GM12878 (cell line): ENCODE results near the gene SORCS2. TPM values are rescaled to one million over a fixed set of nuclear protein-coding genes. Genes with fewer than 3 reads are reported as not detected.

ENCODE experiments used
- ATAC-seq: fragments of 200-7000 bp; cut with Tn5 transposase; 3 replicates; pipeline ENCODE4 v1.9.1; 2020; ENCODE audit warnings: mild to moderate bottlenecking, moderate library complexity
- BruUV-seq: library from RNA; stranded (reverse); fragments of 400-500 nt; replicated peaks from 2 replicates; lab custom pipeline; 2021; lab: Mats Ljungman, UMichigan
- CTCF ChIA-PET: fragments of 300-600 bp; sonication (Branson Sonifier 250); formaldehyde crosslinking; extraction: SDS; loops from one replicate; lab custom pipeline; 2021; ENCODE audit warnings: inconsistent platforms; lab: Yijun Ruan, JAX
- POLR2A ChIA-PET: fragments of 350-600 bp; formaldehyde crosslinking; extraction: SDS; loops from one replicate; lab custom pipeline; 2021; ENCODE audit warnings: inconsistent platforms; lab: Charles Lee
- RAD21 ChIA-PET: fragments of 300-600 bp; sonication (Branson Sonifier 250); formaldehyde crosslinking; loops from one replicate; lab custom pipeline; 2023; ENCODE audit warnings: antibody characterized with exemption; ENCODE audit not compliant: unreplicated experiment; lab: Charles Lee
- SMC1A ChIA-PET: fragments of 300-600 bp; sonication (Branson Sonifier 250); formaldehyde crosslinking; loops from one replicate; lab custom pipeline; 2023; ENCODE audit not compliant: unreplicated experiment, uncharacterized antibody; lab: Charles Lee
- DNase-seq: peaks from one replicate; pipeline ENCODE4 v3.0.0-alpha.2; 2011; ENCODE audit warnings: low read depth, low spot score
- FAIRE-seq: peaks from 3 replicates; lab custom pipeline; 2011; peaks lifted over from hg19 to GRCh38; lab: Jason Lieb, UNC
- H2AFZ ChIP-seq: 2 replicates; pipeline ENCODE4 v1.6.0; 2011; ENCODE audit warnings: low read depth, low read length, control low read depth; ENCODE audit not compliant: control insufficient read depth
- H3K27ac ChIP-seq: 2 replicates; pipeline ENCODE4 v1.5.1; 2011; ENCODE audit warnings: control low read depth; ENCODE audit not compliant: control insufficient read depth, insufficient read depth
- H3K27me3 ChIP-seq, 2 experiments: replicated peaks in 1 of 2; 2 replicates each; pipeline versions ENCODE4 v1.6.0 to v1.6.1; 2011; ENCODE audit warnings: low read length in 1 of 2; ENCODE audit not compliant: control insufficient read depth in 2 of 2, insufficient read depth in 2 of 2
- H3K36me3 ChIP-seq, 2 experiments: 2 replicates each; pipeline ENCODE4 v1.5.1; 2011; ENCODE audit warnings: low read length in 1 of 2; ENCODE audit not compliant: control insufficient read depth in 2 of 2, insufficient read depth in 2 of 2
- H3K4me1 ChIP-seq: 2 replicates; pipeline ENCODE4 v1.6.1; 2011; ENCODE audit warnings: mild to moderate bottlenecking, low read length, moderate library complexity, mixed read lengths; ENCODE audit not compliant: control insufficient read depth, insufficient read depth
- H3K4me2 ChIP-seq: 2 replicates; pipeline ENCODE4 v1.6.0; 2011; ENCODE audit warnings: control low read depth; ENCODE audit not compliant: control insufficient read depth, insufficient read depth
- H3K4me3 ChIP-seq: fragments of 200-600 bp; sonication (generic); 2 replicates; pipeline ENCODE4 v1.5.1; 2016
- H3K79me2 ChIP-seq: 2 replicates; pipeline ENCODE4 v1.6.0; 2011; ENCODE audit warnings: low read length; ENCODE audit not compliant: control insufficient read depth, insufficient read depth
- H3K9ac ChIP-seq: 2 replicates; pipeline ENCODE4 v1.8.0; 2011; ENCODE audit warnings: low read length, control low read depth, mixed read lengths; ENCODE audit not compliant: control insufficient read depth, insufficient read depth
- H3K9me3 ChIP-seq: replicated peaks from 3 replicates; pipeline ENCODE4 v1.5.1; 2011; ENCODE audit warnings: mild to moderate bottlenecking, low read length; ENCODE audit not compliant: control insufficient read depth, insufficient read depth
- H4K20me1 ChIP-seq: 2 replicates; pipeline ENCODE4 v1.6.0; 2011; ENCODE audit not compliant: control insufficient read depth, insufficient read depth
- E4F1 ChIP-seq: fragments of 450-650 bp; IDR thresholded peaks from 2 replicates; pipeline ENCODE4 v1.6.1; 2018; ENCODE audit warnings: borderline replicate concordance, mild to moderate bottlenecking; ENCODE audit not compliant: partially characterized antibody
- HDAC2 ChIP-seq: fragments of 200-600 bp; sonication (generic); IDR thresholded peaks from 2 replicates; pipeline ENCODE4 v1.6.1; 2017
- IRF5 ChIP-seq: fragments of 450-650 bp; IDR thresholded peaks from 2 replicates; pipeline ENCODE4 v1.6.1; 2017; ENCODE audit warnings: borderline replicate concordance
- NBN ChIP-seq: fragments of 450-650 bp; IDR thresholded peaks from 2 replicates; pipeline ENCODE4 v1.6.1; 2016
- NFIC ChIP-seq: IDR thresholded peaks from 2 replicates; pipeline ENCODE4 v1.6.1; 2012; ENCODE audit warnings: low read depth, mild to moderate bottlenecking, inconsistent platforms, low read length, moderate library complexity
- NR2C2 ChIP-seq: IDR thresholded peaks from 2 replicates; pipeline ENCODE4 v1.6.1; 2011; ENCODE audit warnings: borderline replicate concordance, low read depth; ENCODE audit not compliant: control insufficient read depth, insufficient read length
- PML ChIP-seq: IDR thresholded peaks from 2 replicates; pipeline ENCODE4 v1.6.1; 2012; ENCODE audit warnings: low read length, inconsistent platforms
- RB1 ChIP-seq: fragments of 450-650 bp; formaldehyde crosslinking; IDR thresholded peaks from 2 replicates; pipeline ENCODE4 v1.6.1; 2017; ENCODE audit warnings: mild to moderate bottlenecking, borderline replicate concordance
- RELA ChIP-seq: fragments of 450-650 bp; IDR thresholded peaks from 2 replicates; pipeline ENCODE4 v1.8.0; 2014; ENCODE audit warnings: borderline replicate concordance; ENCODE audit not compliant: partially characterized antibody
- RUNX3 ChIP-seq: IDR thresholded peaks from 2 replicates; pipeline ENCODE4 v1.6.1; 2012; ENCODE audit warnings: low read length, inconsistent platforms
- SIX5 ChIP-seq: IDR thresholded peaks from 2 replicates; pipeline ENCODE4 v1.6.1; 2011; ENCODE audit warnings: mild to moderate bottlenecking, low read depth, low read length, moderate library complexity; ENCODE audit not compliant: severe bottlenecking
- SPI1 ChIP-seq: IDR thresholded peaks from 2 replicates; pipeline ENCODE4 v1.6.1; 2011; ENCODE audit warnings: low read depth, mild to moderate bottlenecking, low read length, moderate library complexity, borderline replicate concordance; ENCODE audit not compliant: insufficient read depth
- TCF7 ChIP-seq: IDR thresholded peaks from 2 replicates; pipeline ENCODE4 v1.6.1; 2014; ENCODE audit warnings: antibody characterized with exemption, borderline replicate concordance
- ZBTB33 ChIP-seq: fragments of 450-650 bp; IDR thresholded peaks from 2 replicates; pipeline ENCODE4 v1.6.1; 2017; ENCODE audit warnings: mild to moderate bottlenecking
- WGBS: methylation state at CpG from one replicate; pipeline ENCODE4 v1.1.6; 2016; ENCODE audit warnings: low lambda C conversion rate; ENCODE audit not compliant: insufficient replicate concordance, insufficient coverage; ENCODE audit errors: missing lambda C conversion rate; 5-methylcytosine and 5-hydroxymethylcytosine counted together
- in situ Hi-C: fragments of 300-500 bp; cut with MboI; formaldehyde crosslinking; loops from 9 replicates; pipeline ENCODE4 v1.14.3; 2018; ENCODE audit warnings: mixed read lengths
- intact Hi-C: fragments of 100-400 bp; cut with micrococcal nuclease; formaldehyde crosslinking; loops from one replicate; pipeline ENCODE4 v1.14.2; 2022; ENCODE audit not compliant: unreplicated experiment
- polyA plus RNA-seq, 11 experiments: library from polyadenylated mRNA; depleted of rRNA in 4 of 11; unstranded in 6 of 11; stranded (reverse) in 5 of 11; fragments of >200 nt; fragmentation: Nextera tagmentation in 4 of 11; fragmentation: Illumina TruSeq in 1 of 11; extraction: Ambion mirVana in 4 of 11; extraction: Trizol in 1 of 11; gene quantifications; 1 replicate in 1 of 11; 2 replicates in 10 of 11; pipeline versions ENCODE4 v1.2.1 to v1.2.3, GENCODE V29; 2011 to 2016; ENCODE audit warnings: inconsistent platforms in 2 of 11, missing spikeins in 2 of 11, low read depth in 1 of 11
- total RNA-seq, 4 experiments: library from RNA; depleted of rRNA in 3 of 4; stranded (reverse); fragments of >200 nt in 3 of 4; fragmentation: Illumina TruSeq in 1 of 4; extraction: Trizol in 1 of 4; gene quantifications; 2 replicates each; pipeline versions ENCODE4 v1.2.1 to v1.2.3, GENCODE V29; 2013 to 2021

SORCS2 gene
- total and polyA plus RNA-seq, 10 of the 15 experiments (the other 5 are each of a cell fraction or from before 2014, with no cell fraction given) = 0.01 to 0.15 (median 0.05) TPM; not detected in 5

GRCh38 chr4:7539659-7540058 lies 347.3 kb downstream of the SORCS2 start:
- Histone ChIP-seq H3K27me3 (no peaks in the 10 kb centered on the region), H3K4me3 (no peak overlapping the region), H3K4me1 (no peaks in the 10 kb centered on the region), H3K79me2 (no peaks in the 10 kb centered on the region), H2AFZ (no peak overlapping the region), H3K9ac (no peak overlapping the region), H3K9me3 (no peaks in the 10 kb centered on the region; the same call in 2 of the 3 replicates), H4K20me1 (no peaks in the 10 kb centered on the region), H3K27ac (no peak overlapping the region), H3K36me3 (no peaks in the 10 kb centered on the region), H3K4me2 (no peak overlapping the region)
- ChIA-PET SMC1A (no interaction called here), CTCF (no interaction called here), POLR2A (no interaction called here)
- no TSS peak for BruUV-seq
- ATAC-seq (peak; percentile 39; the same call in 2 of the 3 replicates), DNase-seq (no peak), FAIRE-seq (no peak)
- intact Hi-C loops (no loop called here), in situ Hi-C loops (no loop called here)
- 22% methylated on average over 6 of the region's 9 CpGs for WGBS
- TF ChIP-seq TCF7 (no peak), NBN (no peak), RELA (no peak), RUNX3 (no peak), NR2C2 (no peak), RB1 (no peak)
- TF ChIP-seq, all 136 proteins: peak for 0
- RAD21 ChIA-PET = no interaction called here

- Histone ChIP-seq H3K9me3 (no peaks in the 10 kb centered on the region; the same call in 2 of the 3 replicates), H4K20me1 (no peaks in the 10 kb centered on the region), H3K9ac (no peak overlapping the region), H3K4me3 (no peak overlapping the region), H3K36me3 (no peaks in the 10 kb centered on the region), H3K27me3 (no peaks in the 10 kb centered on the region), H3K27ac (no peak overlapping the region), H3K4me2 (no peak overlapping the region), H3K79me2 (no peaks in the 10 kb centered on the region), H2AFZ (no peak overlapping the region), H3K4me1 (no peaks in the 10 kb centered on the region)
- intact Hi-C loops (no loop called here), in situ Hi-C loops (no loop called here)
- ChIA-PET POLR2A (no interaction called here), SMC1A (no interaction called here), CTCF (no interaction called here), RAD21 (no interaction called here)
- 75% methylated on average over 11 of the region's 12 CpGs for WGBS
- no peak for FAIRE-seq
- no TSS peak for BruUV-seq
- no peak for DNase-seq
- ATAC-seq = no peak
- no peak for TF ChIP-seq ZBTB33
- TF ChIP-seq HDAC2 = no peak
- TF ChIP-seq NFIC = no peak
- no peak for TF ChIP-seq PML
- no peak for TF ChIP-seq E4F1
- no peak for TF ChIP-seq IRF5
- TF ChIP-seq SPI1 = no peak
- no peak for TF ChIP-seq SIX5
These were observed 347.9 kb downstream of the SORCS2 start for GRCh38 chr4:7540206-7540605.
